Measurements from ENCODE around the gene PLCD4.

DNA sequence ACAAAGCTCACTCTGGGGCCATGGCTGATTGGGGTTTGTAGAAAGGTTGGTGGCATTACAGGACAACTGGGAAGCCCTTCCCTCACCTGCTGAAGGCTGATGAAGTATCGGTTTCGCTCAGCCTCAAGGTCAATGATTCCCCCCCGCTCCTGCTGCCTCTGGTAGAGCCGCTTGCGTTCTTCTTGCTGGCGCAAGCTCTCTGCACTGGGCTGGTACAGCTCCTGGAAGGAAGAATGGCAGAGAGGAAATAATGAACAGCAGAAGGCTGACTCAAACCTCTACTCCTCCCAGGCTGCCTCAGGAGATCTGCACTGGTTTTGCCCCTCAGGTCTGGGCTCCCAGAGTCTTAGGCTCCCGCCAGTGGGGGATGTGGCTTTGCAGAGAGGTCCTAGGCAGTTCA is 57.0 kb downstream of the PLCD4 start:
- TF ChIP-seq, protein P1, sequence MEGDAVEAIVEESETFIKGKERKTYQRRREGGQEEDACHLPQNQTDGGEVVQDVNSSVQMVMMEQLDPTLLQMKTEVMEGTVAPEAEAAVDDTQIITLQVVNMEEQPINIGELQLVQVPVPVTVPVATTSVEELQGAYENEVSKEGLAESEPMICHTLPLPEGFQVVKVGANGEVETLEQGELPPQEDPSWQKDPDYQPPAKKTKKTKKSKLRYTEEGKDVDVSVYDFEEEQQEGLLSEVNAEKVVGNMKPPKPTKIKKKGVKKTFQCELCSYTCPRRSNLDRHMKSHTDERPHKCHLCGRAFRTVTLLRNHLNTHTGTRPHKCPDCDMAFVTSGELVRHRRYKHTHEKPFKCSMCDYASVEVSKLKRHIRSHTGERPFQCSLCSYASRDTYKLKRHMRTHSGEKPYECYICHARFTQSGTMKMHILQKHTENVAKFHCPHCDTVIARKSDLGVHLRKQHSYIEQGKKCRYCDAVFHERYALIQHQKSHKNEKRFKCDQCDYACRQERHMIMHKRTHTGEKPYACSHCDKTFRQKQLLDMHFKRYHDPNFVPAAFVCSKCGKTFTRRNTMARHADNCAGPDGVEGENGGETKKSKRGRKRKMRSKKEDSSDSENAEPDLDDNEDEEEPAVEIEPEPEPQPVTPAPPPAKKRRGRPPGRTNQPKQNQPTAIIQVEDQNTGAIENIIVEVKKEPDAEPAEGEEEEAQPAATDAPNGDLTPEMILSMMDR (IDR thresholded peaks at IDR 0.05) = no peak
- TF ChIP-seq, protein P2, sequence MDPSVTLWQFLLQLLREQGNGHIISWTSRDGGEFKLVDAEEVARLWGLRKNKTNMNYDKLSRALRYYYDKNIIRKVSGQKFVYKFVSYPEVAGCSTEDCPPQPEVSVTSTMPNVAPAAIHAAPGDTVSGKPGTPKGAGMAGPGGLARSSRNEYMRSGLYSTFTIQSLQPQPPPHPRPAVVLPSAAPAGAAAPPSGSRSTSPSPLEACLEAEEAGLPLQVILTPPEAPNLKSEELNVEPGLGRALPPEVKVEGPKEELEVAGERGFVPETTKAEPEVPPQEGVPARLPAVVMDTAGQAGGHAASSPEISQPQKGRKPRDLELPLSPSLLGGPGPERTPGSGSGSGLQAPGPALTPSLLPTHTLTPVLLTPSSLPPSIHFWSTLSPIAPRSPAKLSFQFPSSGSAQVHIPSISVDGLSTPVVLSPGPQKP (IDR thresholded peaks at IDR 0.05; ENCODE audit: low read depth, low read length) = no peak
- TF ChIP-seq RAD21 (conservative IDR thresholded peaks at IDR 0.05 in 1 of 2, IDR thresholded peaks at IDR 0.05 in 1 of 2) = no peak
- TF ChIP-seq EP300 (IDR thresholded peaks at IDR 0.05) = no peak
- TF ChIP-seq, protein P3, sequence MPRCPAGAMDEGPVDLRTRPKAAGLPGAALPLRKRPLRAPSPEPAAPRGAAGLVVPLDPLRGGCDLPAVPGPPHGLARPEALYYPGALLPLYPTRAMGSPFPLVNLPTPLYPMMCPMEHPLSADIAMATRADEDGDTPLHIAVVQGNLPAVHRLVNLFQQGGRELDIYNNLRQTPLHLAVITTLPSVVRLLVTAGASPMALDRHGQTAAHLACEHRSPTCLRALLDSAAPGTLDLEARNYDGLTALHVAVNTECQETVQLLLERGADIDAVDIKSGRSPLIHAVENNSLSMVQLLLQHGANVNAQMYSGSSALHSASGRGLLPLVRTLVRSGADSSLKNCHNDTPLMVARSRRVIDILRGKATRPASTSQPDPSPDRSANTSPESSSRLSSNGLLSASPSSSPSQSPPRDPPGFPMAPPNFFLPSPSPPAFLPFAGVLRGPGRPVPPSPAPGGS (IDR thresholded peaks at IDR 0.05) = no peak
- TF ChIP-seq TFCP2L1 (CRISPR knock-in tag; IDR thresholded peaks at IDR 0.05) = no peak
- TF ChIP-seq MAZ (IDR thresholded peaks at IDR 0.05; ENCODE audit: borderline replicate concordance, low read depth, low read length) = no peak
- no peak for TF ChIP-seq EHF (CRISPR knock-in tag; IDR thresholded peaks at IDR 0.05)
- TF ChIP-seq, protein P4, sequence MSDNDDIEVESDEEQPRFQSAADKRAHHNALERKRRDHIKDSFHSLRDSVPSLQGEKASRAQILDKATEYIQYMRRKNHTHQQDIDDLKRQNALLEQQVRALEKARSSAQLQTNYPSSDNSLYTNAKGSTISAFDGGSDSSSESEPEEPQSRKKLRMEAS (IDR thresholded peaks at IDR 0.05) = no peak
- no peak for TF ChIP-seq RFX5 (IDR thresholded peaks at IDR 0.05)
- no peak for TF ChIP-seq JUN (IDR thresholded peaks at IDR 0.05)

Measured in A549 (cell line).